Glutamatergic neuron (in vitro differentiated cells): ENCODE results near the gene MYCT1. TPM values are rescaled to one million over a fixed set of nuclear protein-coding genes. Genes with fewer than 3 reads are reported as not detected.

Experiments used
- DNase-seq: peaks from one replicate; pipeline ENCODE4 v3.0.0; 2022
- H3K27ac Mint-ChIP-seq: one replicate; pipeline ENCODE4 v1.8.0; 2020; ENCODE audit warnings: mild to moderate bottlenecking, mixed read lengths, inconsistent platforms; ENCODE audit not compliant: unreplicated experiment
- H3K27me3 Mint-ChIP-seq: one replicate; pipeline ENCODE4 v1.8.0; 2020; ENCODE audit warnings: mild to moderate bottlenecking, moderate library complexity, mixed read lengths, inconsistent platforms; ENCODE audit not compliant: unreplicated experiment
- H3K36me3 Mint-ChIP-seq: one replicate; pipeline ENCODE4 v1.8.0; 2020; ENCODE audit warnings: mild to moderate bottlenecking, mixed read lengths, inconsistent platforms; ENCODE audit not compliant: unreplicated experiment
- H3K4me1 Mint-ChIP-seq: one replicate; pipeline ENCODE4 v1.8.0; 2020; ENCODE audit warnings: mild to moderate bottlenecking, low read depth, mixed read lengths, inconsistent platforms; ENCODE audit not compliant: unreplicated experiment
- H3K4me3 Mint-ChIP-seq: one replicate; pipeline ENCODE4 v1.8.0; 2020; ENCODE audit warnings: mild to moderate bottlenecking, mixed read lengths, inconsistent platforms; ENCODE audit not compliant: unreplicated experiment
- H3K9me3 Mint-ChIP-seq: one replicate; pipeline ENCODE4 v1.8.0; 2020; ENCODE audit warnings: mild to moderate bottlenecking, moderate library complexity, mixed read lengths, inconsistent platforms; ENCODE audit not compliant: unreplicated experiment
- total RNA-seq: library from RNA; stranded (reverse); fragmentation: NEBNext Ultra II Directional; extraction: Animal tissue kit (Norgen Biotek cat#: 25700); gene quantifications from one replicate; pipeline ENCODE4 v1.2.1, GENCODE V29; 2021; ENCODE audit not compliant: unreplicated experiment
- TF ChIP-seq, protein P1 (sequence below): fragments of 200-600 bp; sonication (generic); IDR thresholded peaks from one replicate; pipeline ENCODE4 v1.5.0; 2021; ENCODE audit not compliant: partially characterized antibody, unreplicated experiment

Gene MYCT1
- total RNA-seq, 1 donor from 2014 or later = not detected

GRCh38 chr6:152734630-152735029 is 36.9 kb downstream of the MYCT1 start:
- H3K27me3 Mint-ChIP-seq = peaks cover 1% of the 10 kb centered on the region
- no peak overlapping the region for H3K4me3 Mint-ChIP-seq
- no peaks in the 10 kb centered on the region for H3K4me1 Mint-ChIP-seq

DNA sequence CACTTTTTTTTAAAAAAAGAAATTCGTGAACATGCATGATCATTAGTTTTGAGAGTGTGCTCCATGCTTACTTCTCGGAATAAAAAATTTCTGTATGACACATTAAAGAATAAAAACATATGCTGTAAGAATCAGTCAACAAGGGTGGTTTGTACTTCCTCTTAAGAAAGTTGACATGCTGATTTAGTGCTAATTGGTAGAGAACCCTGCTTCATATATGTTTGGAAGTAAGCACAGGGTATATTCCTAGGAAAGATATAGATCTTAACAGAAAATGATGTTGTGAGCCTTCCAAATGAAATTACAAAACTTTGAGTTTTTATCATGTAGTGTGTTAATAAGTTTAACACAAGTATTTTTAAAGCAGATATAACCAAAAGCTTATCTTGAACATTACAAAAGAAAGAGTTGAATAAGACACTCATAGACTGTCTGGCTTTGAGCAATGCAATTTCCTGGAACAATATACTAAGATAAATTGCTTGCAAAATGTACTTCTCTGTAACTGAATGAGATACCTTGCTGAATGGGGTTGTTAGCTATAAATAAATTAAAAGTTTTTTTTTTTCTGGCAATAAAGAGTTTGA is 39.1 kb downstream of the MYCT1 start:
- DNase-seq = no peak
- TF ChIP-seq, protein P1, sequence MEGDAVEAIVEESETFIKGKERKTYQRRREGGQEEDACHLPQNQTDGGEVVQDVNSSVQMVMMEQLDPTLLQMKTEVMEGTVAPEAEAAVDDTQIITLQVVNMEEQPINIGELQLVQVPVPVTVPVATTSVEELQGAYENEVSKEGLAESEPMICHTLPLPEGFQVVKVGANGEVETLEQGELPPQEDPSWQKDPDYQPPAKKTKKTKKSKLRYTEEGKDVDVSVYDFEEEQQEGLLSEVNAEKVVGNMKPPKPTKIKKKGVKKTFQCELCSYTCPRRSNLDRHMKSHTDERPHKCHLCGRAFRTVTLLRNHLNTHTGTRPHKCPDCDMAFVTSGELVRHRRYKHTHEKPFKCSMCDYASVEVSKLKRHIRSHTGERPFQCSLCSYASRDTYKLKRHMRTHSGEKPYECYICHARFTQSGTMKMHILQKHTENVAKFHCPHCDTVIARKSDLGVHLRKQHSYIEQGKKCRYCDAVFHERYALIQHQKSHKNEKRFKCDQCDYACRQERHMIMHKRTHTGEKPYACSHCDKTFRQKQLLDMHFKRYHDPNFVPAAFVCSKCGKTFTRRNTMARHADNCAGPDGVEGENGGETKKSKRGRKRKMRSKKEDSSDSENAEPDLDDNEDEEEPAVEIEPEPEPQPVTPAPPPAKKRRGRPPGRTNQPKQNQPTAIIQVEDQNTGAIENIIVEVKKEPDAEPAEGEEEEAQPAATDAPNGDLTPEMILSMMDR = no peak
- Mint-ChIP-seq H3K4me1 (no peaks in the 10 kb centered on the region), H3K9me3 (no peaks in the 10 kb centered on the region), H3K4me3 (no peak overlapping the region), H3K27me3 (no peaks in the 10 kb centered on the region), H3K27ac (no peak overlapping the region), H3K36me3 (no peaks in the 10 kb centered on the region)

More at GRCh38 chr6:152734630-152735029, 36.9 kb downstream of the MYCT1 start:
- no peak overlapping the region for H3K27ac Mint-ChIP-seq
- no peaks in the 10 kb centered on the region for H3K9me3 Mint-ChIP-seq
- no peaks in the 10 kb centered on the region for H3K36me3 Mint-ChIP-seq
- TF ChIP-seq, protein P1 = no peak
- no peak for DNase-seq

DNA sequence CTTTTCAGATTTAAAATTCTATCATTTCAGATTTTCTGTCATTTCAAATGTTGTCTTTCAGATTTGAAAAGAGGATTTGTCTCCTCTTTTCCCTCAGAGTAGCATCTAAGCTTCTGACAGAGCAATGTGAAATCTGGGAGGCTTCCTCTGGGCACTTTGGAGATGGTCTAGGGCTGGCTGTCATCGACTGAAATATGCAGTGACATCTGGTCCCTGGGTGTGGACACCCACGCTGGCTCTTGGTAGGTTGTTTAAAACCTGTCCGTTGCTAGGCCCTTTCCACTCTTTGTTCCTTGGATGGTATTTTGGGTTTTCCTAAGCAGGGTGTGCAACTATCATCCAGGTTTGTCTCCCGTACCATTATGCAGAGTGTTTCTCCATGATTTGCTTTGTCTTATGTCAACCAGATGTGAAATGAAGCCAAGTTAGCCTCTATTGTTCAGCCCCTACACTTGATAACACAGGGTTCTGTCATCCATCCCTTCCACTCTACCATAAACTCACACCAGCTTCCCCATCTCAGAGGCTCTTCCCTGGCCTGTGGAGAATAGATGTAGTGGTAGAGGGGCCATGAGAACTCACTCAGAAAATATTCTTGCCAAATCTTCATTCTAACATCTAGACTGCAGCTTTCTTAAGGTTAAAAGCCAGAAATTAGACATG is 47.9 kb downstream of the MYCT1 start:
- Mint-ChIP-seq H3K27me3 (peaks cover 1% of the 10 kb centered on the region), H3K4me3 (no peak overlapping the region), H3K36me3 (no peaks in the 10 kb centered on the region)

DNA sequence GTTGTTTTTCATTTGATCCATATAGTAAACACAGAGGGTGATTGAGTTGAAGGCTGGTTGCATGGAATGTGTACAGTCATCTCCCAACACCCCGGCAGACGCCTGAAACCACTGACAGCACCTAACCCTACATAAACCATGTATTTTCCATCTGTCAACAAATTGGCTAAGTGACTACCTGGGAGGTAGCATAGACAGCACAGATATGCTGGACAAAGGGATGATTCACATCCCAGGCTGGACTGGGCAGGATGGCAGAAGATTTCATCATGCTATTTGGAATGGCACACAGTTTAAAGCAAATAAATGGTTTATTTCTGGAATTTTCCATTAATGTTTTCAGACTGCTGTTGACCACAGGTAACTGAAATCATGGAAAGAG is 48.5 kb downstream of the MYCT1 start:
- Mint-ChIP-seq H3K36me3 (no peaks in the 10 kb centered on the region), H3K27me3 (peaks cover 1% of the 10 kb centered on the region), H3K4me3 (no peak overlapping the region), H3K27ac (no peak overlapping the region), H3K4me1 (no peaks in the 10 kb centered on the region), H3K9me3 (peaks cover 2% of the 10 kb centered on the region)
- DNase-seq = no peak
- TF ChIP-seq, protein P1 = no peak

More for the DNA sequence above, 47.9 kb downstream of the MYCT1 start:
- Mint-ChIP-seq H3K27ac (no peak overlapping the region), H3K4me1 (no peaks in the 10 kb centered on the region), H3K9me3 (peaks cover 2% of the 10 kb centered on the region)
- TF ChIP-seq, protein P1 = no peak
- DNase-seq = no peak

GRCh38 chr6:152748843-152749242 is 51.1 kb downstream of the MYCT1 start:
- TF ChIP-seq, protein P1 = peak; percentile 30
- DNase-seq = no peak
- Mint-ChIP-seq H3K36me3 (no peaks in the 10 kb centered on the region), H3K27me3 (peaks cover 1% of the 10 kb centered on the region), H3K4me1 (no peaks in the 10 kb centered on the region), H3K27ac (no peak overlapping the region), H3K4me3 (no peak overlapping the region), H3K9me3 (no peaks in the 10 kb centered on the region)
